GM23248 (cell line): ENCODE measurements around the gene KDM1B. TPM values are rescaled to one million over a fixed set of nuclear protein-coding genes. Genes with fewer than 3 reads are reported as not detected.
A peak's percentile ranks its signal among the peaks of the same experiment; 100 is the strongest.

Source experiments
- DNase-seq: peaks from one replicate; pipeline ENCODE4 v3.0.0-alpha.2; 2015
- H2AFZ ChIP-seq: fragments of 200-600 bp; sonication (generic); 2 replicates; pipeline ENCODE4 v1.6.1; 2016; ENCODE audit warnings: antibody characterized with exemption
- H3F3A ChIP-seq: fragments of 200-600 bp; sonication (generic); 2 replicates; pipeline ENCODE4 v1.6.1; 2016; ENCODE audit warnings: mild to moderate bottlenecking, antibody characterized with exemption, mixed run types; ENCODE audit not compliant: insufficient read depth
- H3K27ac ChIP-seq: fragments of 200-600 bp; sonication (generic); 2 replicates; pipeline ENCODE4 v1.5.1; 2016; ENCODE audit warnings: mild to moderate bottlenecking
- H3K27me3 ChIP-seq: fragments of 200-600 bp; sonication (generic); replicated peaks from 2 replicates; pipeline ENCODE4 v1.6.1; 2016; ENCODE audit warnings: mild to moderate bottlenecking; ENCODE audit not compliant: insufficient read depth
- H3K36me3 ChIP-seq: fragments of 200-600 bp; sonication (generic); 2 replicates; pipeline ENCODE4 v1.6.1; 2016; ENCODE audit warnings: low read depth, mild to moderate bottlenecking
- H3K4me1 ChIP-seq: fragments of 200-600 bp; sonication (generic); 2 replicates; pipeline ENCODE4 v1.6.1; 2016; ENCODE audit warnings: mild to moderate bottlenecking; ENCODE audit not compliant: insufficient read depth
- H3K4me2 ChIP-seq: fragments of 200-600 bp; sonication (generic); one replicate; pipeline ENCODE4 v1.6.1; 2016; ENCODE audit warnings: mild to moderate bottlenecking; ENCODE audit not compliant: unreplicated experiment
- H3K4me3 ChIP-seq: fragments of 200-600 bp; sonication (generic); 2 replicates; pipeline ENCODE4 v1.5.1; 2016; ENCODE audit warnings: mild to moderate bottlenecking
- H3K79me2 ChIP-seq: fragments of 200-600 bp; sonication (generic); 2 replicates; pipeline ENCODE4 v1.6.1; 2016; ENCODE audit warnings: mild to moderate bottlenecking; ENCODE audit not compliant: insufficient read depth
- H3K9ac ChIP-seq: fragments of 200-600 bp; sonication (generic); 2 replicates; pipeline ENCODE4 v1.6.1; 2016; ENCODE audit warnings: mild to moderate bottlenecking
- H3K9me2 ChIP-seq: fragments of 200-600 bp; sonication (generic); 2 replicates; pipeline ENCODE4 v1.6.1; 2016; ENCODE audit warnings: mixed run types, mild to moderate bottlenecking, moderate library complexity; ENCODE audit not compliant: insufficient read depth
- H3K9me3 ChIP-seq: fragments of 200-600 bp; sonication (generic); one replicate; pipeline ENCODE4 v1.6.1; 2017; ENCODE audit warnings: low read depth
- H4K20me1 ChIP-seq: fragments of 200-600 bp; sonication (generic); 2 replicates; pipeline ENCODE4 v1.6.0; 2016; ENCODE audit not compliant: insufficient read depth
- EZH2 ChIP-seq: fragments of 200-600 bp; sonication (generic); IDR thresholded peaks from 2 replicates; pipeline ENCODE4 v1.6.1; 2018; ENCODE audit warnings: antibody characterized with exemption, mild to moderate bottlenecking; ENCODE audit not compliant: insufficient read depth, poor library complexity, severe bottlenecking
- EZH2phosphoT487 ChIP-seq: fragments of 200-600 bp; sonication (generic); IDR thresholded peaks from 2 replicates; pipeline ENCODE4 v1.6.1; 2018; ENCODE audit warnings: antibody characterized with exemption, moderate library complexity, mild to moderate bottlenecking, low read depth; ENCODE audit not compliant: insufficient read depth
- WGBS, 2 experiments: methylation state at CpG; one replicate each; pipeline ENCODE4 v1.1.6; 2015 to 2017; ENCODE audit warnings: low lambda C conversion rate in 2 of 2, low coverage in 1 of 2; ENCODE audit errors: missing lambda C conversion rate in 2 of 2; 5-methylcytosine and 5-hydroxymethylcytosine counted together
- in situ Hi-C: fragments of 300-500 bp; cut with MboI; formaldehyde crosslinking; loops from 2 replicates; pipeline ENCODE4 v1.15.0; 2020
- polyA plus RNA-seq: library from polyadenylated mRNA; unstranded; fragments of >200 nt; fragmentation: Nextera tagmentation; extraction: Ambion mirVana; gene quantifications from 2 replicates; pipeline ENCODE4 v1.2.1, GENCODE V29; 2016
- total RNA-seq: library from RNA; depleted of rRNA; stranded (reverse); fragments of >200 nt; shearing (Covaris generic); gene quantifications from 2 replicates; pipeline ENCODE4 v1.2.3, GENCODE V29; 2014

Gene KDM1B
- total and polyA plus RNA-seq, 2 experiments from 2014 or later, result 10.2 to 16.0 TPM

DNA sequence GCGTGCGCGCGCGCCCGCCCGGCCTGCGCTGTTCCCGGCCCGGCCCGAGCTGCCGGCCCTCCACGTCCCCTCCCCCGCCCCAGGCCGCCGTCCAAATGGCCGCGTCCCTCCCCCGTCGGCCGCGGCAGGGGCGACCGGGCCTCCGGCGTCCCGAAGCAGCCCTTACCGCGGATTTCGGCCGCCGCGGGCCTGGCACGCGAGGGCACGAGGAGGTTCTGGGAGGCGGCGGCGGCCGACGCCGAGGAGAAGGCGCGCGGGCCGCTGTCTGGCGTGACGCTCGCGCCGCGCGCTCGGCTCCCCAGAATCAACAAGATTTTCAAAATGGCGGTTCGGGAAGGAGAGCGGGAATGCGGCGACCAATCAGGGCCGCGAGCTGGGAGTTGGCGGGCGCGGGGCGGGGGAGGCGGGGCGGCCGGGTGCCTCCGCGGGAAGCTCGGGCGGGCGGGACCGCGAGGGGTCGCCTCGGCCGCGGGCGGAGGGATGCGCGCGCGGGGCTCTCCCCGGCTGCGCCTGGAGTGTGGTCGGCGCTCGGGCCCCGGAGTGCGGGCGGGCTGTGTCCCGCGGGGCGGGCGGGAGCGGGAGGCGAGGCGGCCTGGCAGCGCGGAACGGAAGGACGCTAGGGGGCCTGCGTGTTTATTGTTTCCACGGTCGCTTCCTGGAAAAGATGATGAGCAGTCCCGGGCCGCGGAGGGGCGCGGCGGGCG is 109.1 kb downstream of the KDM1B start, which contains the start of gene DEK:
Gene DEK, minus strand, starts transcription at position 312 of the 704 bp plus-strand sequence. CDS start 543 bp downstream, outside the sequence.
- H3K4me2 ChIP-seq, result peak within 1 kb of the TSS; percentile 80
- H3K9me3 ChIP-seq, result no peaks in the 10 kb centered on the region
- 0 to 1% methylated on average over 44 to 77 of the region's 113 CpGs for WGBS, 2 experiments
- no peaks in the 10 kb centered on the region for H4K20me1 ChIP-seq
- H3K4me1 ChIP-seq, result peaks cover 35% of the 10 kb centered on the region
- TF ChIP-seq EZH2phosphoT487 (no peak), EZH2 (no peak)
- H3K4me3 ChIP-seq, result peak within 1 kb of the TSS; percentile 78
- peak within 1 kb of the TSS; percentile 79 for H2AFZ ChIP-seq
- H3K9ac ChIP-seq, result peak within 1 kb of the TSS; percentile 86
- H3K9me2 ChIP-seq, result no peaks in the 10 kb centered on the region
- H3K79me2 ChIP-seq, result peaks cover 46% of the 10 kb centered on the region
- DNase-seq, result peak; percentile 94
- H3K27me3 ChIP-seq, result no peaks in the 10 kb centered on the region
- peak within 1 kb of the TSS; percentile 88 for H3K27ac ChIP-seq
- H3K36me3 ChIP-seq, result no peaks in the 10 kb centered on the region
- in situ Hi-C loops, result no loop called here
- peaks cover 19% of the 10 kb centered on the region for H3F3A ChIP-seq

DNA sequence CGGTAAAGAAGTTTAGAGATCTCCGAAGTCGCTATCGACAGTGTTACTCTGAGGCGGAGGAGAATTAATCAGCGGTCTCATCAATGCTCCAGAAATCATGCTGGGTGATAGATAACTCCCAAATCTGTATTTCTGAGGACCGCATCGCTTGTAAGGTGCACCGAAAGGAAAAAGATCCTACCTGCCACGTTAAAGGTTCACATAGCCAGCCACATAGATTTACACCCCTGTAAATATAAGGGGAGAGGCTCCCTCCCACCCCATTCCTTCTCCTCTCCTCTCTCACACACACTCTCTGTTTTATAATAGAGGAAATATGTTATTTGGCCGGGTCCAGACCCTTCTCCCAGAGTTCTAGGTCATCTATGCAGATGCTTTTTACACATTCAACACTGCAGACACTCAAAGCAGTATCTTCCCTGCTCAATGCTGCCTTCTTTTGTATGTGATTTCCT is 109.7 kb downstream of the KDM1B start:
- 6 to 10% methylated on average over 10 to 11 of the region's 11 CpGs for whole genome bisulfite sequencing, 2 experiments
- Histone ChIP-seq H3K4me3 (peak overlapping the region; percentile 78), H3K4me1 (peaks cover 38% of the 10 kb centered on the region), H3K36me3 (no peaks in the 10 kb centered on the region), H3K9me3 (no peaks in the 10 kb centered on the region), H3K4me2 (peak overlapping the region; percentile 80), H3K79me2 (peaks cover 41% of the 10 kb centered on the region), H3F3A (peaks cover 13% of the 10 kb centered on the region), H3K27me3 (no peaks in the 10 kb centered on the region), H3K9me2 (no peaks in the 10 kb centered on the region), H3K27ac (peak overlapping the region; percentile 88), H3K9ac (peak overlapping the region; percentile 86), H2AFZ (peak overlapping the region; percentile 79), H4K20me1 (no peaks in the 10 kb centered on the region)
- in situ Hi-C loops, result no loop called here
- TF ChIP-seq EZH2phosphoT487 (no peak), EZH2 (no peak)
- no peak for DNase-seq

GRCh38 chr6:18265787-18266522 is 110.7 kb downstream of the KDM1B start:
- Histone ChIP-seq H3K36me3 (no peaks in the 10 kb centered on the region), H3K27me3 (no peaks in the 10 kb centered on the region), H3K9me3 (no peaks in the 10 kb centered on the region), H2AFZ (0 out of 2 replicates have a peak overlapping the region, but pooled peaks have one; percentile 79), H3K4me2 (no peak overlapping the region), H3K4me3 (no peak overlapping the region), H3K9ac (no peak overlapping the region), H3F3A (peaks cover 4% of the 10 kb centered on the region; the same call in 1 of the 2 replicates), H3K4me1 (peaks cover 28% of the 10 kb centered on the region), H3K9me2 (no peaks in the 10 kb centered on the region), H3K27ac (no peak overlapping the region), H4K20me1 (no peaks in the 10 kb centered on the region), H3K79me2 (peaks cover 31% of the 10 kb centered on the region)
- no peak for DNase-seq
- 95 to 96% methylated on average over 13 to 14 of the region's 14 CpGs for WGBS, 2 experiments
- TF ChIP-seq EZH2phosphoT487 (no peak), EZH2 (no peak)
- in situ Hi-C loops, result no loop called here

GRCh38 chr6:18266523-18266912 is 111.3 kb downstream of the KDM1B start:
- H3K4me2 ChIP-seq, result no peak overlapping the region
- H3K4me3 ChIP-seq, result no peak overlapping the region
- no peaks in the 10 kb centered on the region for H4K20me1 ChIP-seq
- no peak overlapping the region for H3K27ac ChIP-seq
- no peak overlapping the region for H2AFZ ChIP-seq
- H3K79me2 ChIP-seq, result peaks cover 25% of the 10 kb centered on the region
- H3F3A ChIP-seq, result no peaks in the 10 kb centered on the region
- in situ Hi-C loops, result no loop called here
- no peaks in the 10 kb centered on the region for H3K27me3 ChIP-seq
- no peak overlapping the region for H3K9ac ChIP-seq
- TF ChIP-seq EZH2phosphoT487, result no peak
- TF ChIP-seq EZH2, result no peak
- H3K4me1 ChIP-seq, result peaks cover 23% of the 10 kb centered on the region
- 94 to 96% methylated on average over 11 of the region's 11 CpGs for WGBS, 2 experiments
- no peaks in the 10 kb centered on the region for H3K9me2 ChIP-seq
- no peaks in the 10 kb centered on the region for H3K36me3 ChIP-seq
- no peaks in the 10 kb centered on the region for H3K9me3 ChIP-seq
- no peak for DNase-seq
